Immature natural killer cell (primary cell): ENCODE data around the gene RGS14. TPM values are rescaled to one million over a fixed set of nuclear protein-coding genes. Genes with fewer than 3 reads are reported as not detected.

Source experiments
- DNase-seq, 3 donors: peaks; one replicate each; pipeline ENCODE4 v3.0.0; 2022; ENCODE audit warnings: mixed read lengths in 1 of 3
- H3K27ac Mint-ChIP-seq, 6 donors: one replicate each; pipeline ENCODE4 v1.8.0; 2020; ENCODE audit warnings: mixed read lengths in 6 of 6, mild to moderate bottlenecking in 5 of 6, inconsistent platforms in 4 of 6, moderate library complexity in 3 of 6
- H3K27me3 Mint-ChIP-seq, 3 donors: one replicate each; pipeline ENCODE4 v1.8.0; 2020 to 2021; ENCODE audit warnings: low read depth in 3 of 3, mild to moderate bottlenecking in 3 of 3, mixed read lengths in 3 of 3, moderate library complexity in 3 of 3, inconsistent platforms in 1 of 3
- H3K36me3 Mint-ChIP-seq, 3 donors: one replicate each; pipeline ENCODE4 v1.8.0; 2020; ENCODE audit warnings: mixed read lengths in 3 of 3, inconsistent platforms in 2 of 3, mild to moderate bottlenecking in 2 of 3
- H3K4me1 Mint-ChIP-seq, 2 donors: one replicate each; pipeline ENCODE4 v1.8.0; 2020; ENCODE audit warnings: inconsistent platforms in 2 of 2, mild to moderate bottlenecking in 2 of 2, mixed read lengths in 2 of 2, moderate library complexity in 1 of 2
- H3K4me3 Mint-ChIP-seq, 5 donors: one replicate each; pipeline ENCODE4 v1.8.0; 2020; ENCODE audit warnings: mild to moderate bottlenecking in 5 of 5, mixed read lengths in 5 of 5, inconsistent platforms in 3 of 5, moderate library complexity in 3 of 5
- H3K9me3 Mint-ChIP-seq, 6 donors: one replicate each; pipeline ENCODE4 v1.8.0; 2020; ENCODE audit warnings: mild to moderate bottlenecking in 6 of 6, mixed read lengths in 6 of 6, inconsistent platforms in 4 of 6, moderate library complexity in 3 of 6
- polyA plus RNA-seq, 3 donors: library from polyadenylated mRNA; unstranded; fragments of 300-500 nt; fragmentation: Illumina TruSeq; gene quantifications; one replicate each; pipeline ENCODE4 v1.2.3, GENCODE V29; 2021

RGS14 gene
- polyA plus RNA-seq, 3 donors from 2014 or later: 27.1 to 64.5 (median 33.8) TPM

DNA sequence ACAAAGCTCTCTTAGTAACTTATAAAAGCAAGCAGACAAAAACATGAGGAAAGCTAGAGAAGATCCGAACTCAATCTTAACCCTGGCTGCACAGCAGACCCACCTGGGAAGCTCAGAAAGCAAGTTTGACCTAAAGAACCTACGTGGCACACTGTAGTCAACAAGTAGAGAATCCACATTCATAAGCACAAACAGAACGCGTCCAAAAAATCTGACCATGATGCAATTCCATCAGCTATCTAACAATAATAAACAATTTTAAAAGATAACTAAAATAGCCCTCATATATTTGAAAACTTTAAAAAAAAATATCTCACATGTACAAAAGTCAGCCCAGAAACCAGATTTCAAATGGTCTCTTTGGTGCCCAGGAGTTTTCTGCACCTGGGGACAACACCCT is 10.9 kb upstream of the RGS14 start:
- Mint-ChIP-seq H3K4me3 (no peak overlapping the region), H3K9me3 (no peaks in the 10 kb centered on the region), H3K27me3 (peaks cover 1 to 5% (median 1%) of the 10 kb centered on the region in 3 donors), H3K4me1 (peaks cover 45 to 55% of the 10 kb centered on the region in 2 donors), H3K27ac (peak overlapping the region in 2 of 6 donors; percentile 21 to 62), H3K36me3 (peaks cover 7 to 25% (median 12%) of the 10 kb centered on the region in 3 donors)
- DNase-seq: no peak

DNA sequence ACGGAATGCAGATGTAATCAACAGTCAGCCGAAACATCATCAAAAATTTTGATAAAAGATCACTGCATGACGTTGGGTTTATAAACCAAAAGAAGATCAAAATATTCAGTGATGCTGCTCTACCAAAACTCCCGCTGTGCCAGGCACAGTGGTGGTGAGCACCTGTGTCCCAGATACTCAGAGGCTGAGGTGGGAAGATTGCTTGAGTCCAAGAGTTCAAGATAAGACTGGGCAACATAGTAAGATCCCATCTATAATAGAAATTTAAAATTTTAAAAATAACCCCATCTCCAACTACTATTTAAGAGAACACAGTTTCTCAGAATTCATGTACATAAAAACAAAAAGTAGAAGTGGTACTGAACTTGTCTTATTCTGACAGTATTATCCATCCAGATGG is 10.0 kb upstream of the RGS14 start:
- peak overlapping the region in 1 of 6 donors; percentile 29 for H3K27ac Mint-ChIP-seq
- peaks cover 5 to 25% (median 12%) of the 10 kb centered on the region in 3 donors for H3K36me3 Mint-ChIP-seq
- H3K4me3 Mint-ChIP-seq: no peak overlapping the region
- H3K27me3 Mint-ChIP-seq: peaks cover 1 to 5% (median 1%) of the 10 kb centered on the region in 3 donors
- peaks cover 50 to 59% of the 10 kb centered on the region in 2 donors for H3K4me1 Mint-ChIP-seq
- no peak for DNase-seq
- no peaks in the 10 kb centered on the region for H3K9me3 Mint-ChIP-seq

DNA sequence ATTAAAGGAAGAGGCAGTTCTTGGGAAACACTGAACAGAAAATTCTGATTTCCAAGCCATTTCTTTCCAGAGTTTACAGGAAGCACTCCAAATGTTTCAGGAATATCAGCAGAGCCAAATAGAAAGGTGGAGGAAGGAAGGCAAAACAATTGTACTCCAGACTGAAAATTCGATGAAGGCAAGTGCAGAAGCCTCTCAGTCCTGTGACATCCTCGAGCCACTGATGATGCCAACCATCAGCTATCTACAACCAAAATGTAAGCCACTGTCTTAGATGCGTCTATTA is 8.4 kb upstream of the RGS14 start:
- H3K4me3 Mint-ChIP-seq: peak overlapping the region; percentile 82 to 100 (median 99)
- H3K27ac Mint-ChIP-seq: peak overlapping the region in 3 of 6 donors; percentile 80 to 89 (median 84)
- H3K9me3 Mint-ChIP-seq: no peaks in the 10 kb centered on the region
- peaks cover 47 to 52% of the 10 kb centered on the region in 2 donors for H3K4me1 Mint-ChIP-seq
- peaks cover 0 to 19% (median 12%) of the 10 kb centered on the region in 3 donors for H3K36me3 Mint-ChIP-seq
- DNase-seq: no peak
- peaks cover 1 to 5% (median 3%) of the 10 kb centered on the region in 3 donors for H3K27me3 Mint-ChIP-seq

DNA sequence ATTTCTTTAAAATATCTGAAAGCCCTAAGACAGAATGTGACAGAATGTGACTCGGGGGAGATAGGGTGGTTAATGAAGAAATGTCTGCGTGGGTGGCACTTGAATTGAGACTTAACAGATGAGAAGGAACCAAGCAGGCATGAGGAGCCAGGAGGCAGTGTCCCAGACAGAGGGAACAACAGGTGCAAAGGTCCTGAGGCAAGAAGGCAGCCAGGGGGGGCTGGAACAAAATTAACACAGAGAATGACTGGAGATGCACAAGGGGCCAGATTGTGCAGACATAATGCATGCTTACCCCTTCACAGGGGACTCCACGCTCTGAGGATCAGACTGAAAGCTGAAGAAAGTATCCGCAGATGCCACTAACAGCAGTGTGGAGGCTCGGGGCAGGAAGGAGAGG is 8.0 kb upstream of the RGS14 start:
- Mint-ChIP-seq H3K4me3 (peak overlapping the region; percentile 82 to 100 (median 99)), H3K27me3 (peaks cover 1 to 5% (median 3%) of the 10 kb centered on the region in 3 donors), H3K9me3 (no peaks in the 10 kb centered on the region), H3K36me3 (peaks cover 0 to 19% (median 12%) of the 10 kb centered on the region in 3 donors), H3K4me1 (peaks cover 50 to 52% of the 10 kb centered on the region in 2 donors), H3K27ac (peak overlapping the region; percentile 63 to 99 (median 86))
- DNase-seq: no peak

DNA sequence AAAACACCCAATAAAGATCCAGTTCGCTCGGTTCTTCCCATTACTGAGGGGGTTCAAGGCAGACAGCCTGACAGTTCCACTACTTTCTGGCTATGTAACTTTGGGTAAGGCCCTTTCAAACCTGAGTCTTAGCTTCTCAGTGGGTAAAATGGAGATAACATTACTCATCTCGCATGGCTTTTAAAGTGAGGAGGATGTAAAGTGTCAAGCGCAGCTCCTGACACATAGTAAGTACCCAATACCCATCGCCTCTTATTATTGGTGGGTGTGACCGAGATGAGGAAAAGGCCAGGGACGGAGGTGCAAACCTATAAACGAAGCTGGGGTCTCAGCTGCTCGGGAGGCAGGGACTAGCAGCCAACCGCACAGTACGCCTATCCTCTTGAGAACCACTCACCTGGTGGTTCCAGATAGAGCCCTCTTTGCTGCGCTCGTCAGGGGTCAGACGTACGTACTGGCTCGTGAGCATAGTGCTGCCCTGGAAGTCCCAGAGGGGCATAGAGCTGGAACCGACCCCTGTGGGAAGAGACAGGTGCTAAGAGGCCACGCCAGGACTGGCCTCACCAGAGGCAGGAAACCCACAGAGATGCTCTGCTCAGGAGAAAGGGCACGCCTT is 6.8 kb upstream of the RGS14 start:
- Mint-ChIP-seq H3K4me1 (peaks cover 58 to 62% of the 10 kb centered on the region in 2 donors), H3K27me3 (peaks cover 1 to 5% (median 3%) of the 10 kb centered on the region in 3 donors), H3K27ac (peak overlapping the region; percentile 98 to 100 (median 99)), H3K36me3 (peaks cover 0 to 19% (median 12%) of the 10 kb centered on the region in 3 donors), H3K9me3 (no peaks in the 10 kb centered on the region), H3K4me3 (peak overlapping the region; percentile 96 to 100 (median 99))
- no peak for DNase-seq

DNA sequence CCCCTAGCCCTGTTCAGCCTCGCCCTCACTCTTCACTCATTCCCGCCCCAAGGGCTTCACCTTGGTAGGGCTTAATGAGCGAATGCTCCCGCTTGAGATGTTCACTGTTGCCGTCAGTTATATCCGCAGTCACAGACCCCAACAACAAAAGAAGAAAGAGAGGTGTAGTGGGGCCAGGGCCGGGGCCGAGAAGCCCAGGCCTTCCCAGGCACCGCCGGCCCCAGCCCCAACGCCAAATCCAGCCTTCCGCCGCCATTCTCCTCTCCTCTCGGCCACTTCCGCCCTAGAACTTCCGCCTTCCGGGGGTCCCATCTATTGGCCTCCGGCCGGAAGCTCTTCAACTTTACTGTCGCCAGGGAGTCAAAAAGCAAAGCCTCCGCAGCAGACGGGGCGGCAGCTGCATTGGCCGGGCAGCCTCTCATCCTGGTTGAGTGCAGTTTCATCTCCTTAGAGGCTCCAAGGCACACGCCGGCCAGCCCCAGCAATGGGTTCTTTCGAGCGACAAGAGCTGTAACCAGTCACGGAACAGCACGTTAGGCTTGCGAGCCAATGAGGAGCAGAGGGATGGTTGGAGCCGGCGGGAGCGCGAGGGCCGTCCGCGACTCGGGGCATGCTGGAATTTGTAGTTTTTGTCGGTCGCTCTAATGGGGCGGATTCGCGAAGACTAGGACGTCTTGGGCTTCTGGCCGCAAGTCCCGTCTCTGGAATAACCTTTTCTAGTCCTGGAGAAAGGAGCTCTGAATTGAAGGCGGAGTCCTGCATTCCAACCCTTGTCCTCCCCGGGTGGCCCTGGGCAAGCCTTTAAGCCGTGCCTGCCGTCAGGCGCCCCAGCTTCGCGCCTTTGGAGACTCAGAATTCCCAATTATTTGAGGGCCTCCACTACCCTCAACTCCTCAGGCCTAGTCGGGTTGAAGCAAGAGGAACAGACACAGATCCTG is 6.1 kb upstream of the RGS14 start, which contains the start of gene LMAN2:
Gene LMAN2, minus strand, starts transcription at position 277 of the 938 bp plus-strand sequence. Its CDS starts 21 bp downstream, at position 256.
- Mint-ChIP-seq H3K4me1 (peaks cover 62 to 65% of the 10 kb centered on the region in 2 donors), H3K36me3 (peaks cover 0 to 14% (median 8%) of the 10 kb centered on the region in 3 donors), H3K4me3 (peak within 1 kb of the TSS; percentile 96 to 100 (median 99)), H3K9me3 (no peaks in the 10 kb centered on the region), H3K27ac (peak within 1 kb of the TSS; percentile 98 to 100 (median 99)), H3K27me3 (peaks cover 1 to 5% (median 3%) of the 10 kb centered on the region in 3 donors)
- peak; percentile 92 to 94 (median 93) for DNase-seq

DNA sequence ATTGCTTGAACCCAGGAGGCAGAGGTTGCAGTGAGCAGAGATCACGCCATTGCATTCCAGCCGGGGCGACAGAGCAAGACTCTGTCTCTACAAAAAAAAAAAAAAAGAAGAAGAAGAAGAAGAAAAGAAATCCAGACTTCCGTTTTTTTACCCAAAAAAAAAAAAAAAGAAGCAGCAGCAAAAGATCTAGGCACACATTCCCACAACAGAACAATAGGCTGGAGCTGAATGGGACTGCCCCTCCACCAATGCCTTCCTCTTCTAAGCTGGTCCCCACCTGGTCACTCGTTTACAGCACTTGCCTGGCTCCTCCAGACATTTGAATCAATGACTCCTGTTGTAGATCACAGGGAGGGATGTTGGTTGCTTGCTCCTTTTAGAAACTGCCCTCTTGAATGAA is 4.6 kb upstream of the RGS14 start:
- no peaks in the 10 kb centered on the region for H3K9me3 Mint-ChIP-seq
- H3K27ac Mint-ChIP-seq: peak overlapping the region in 1 of 6 donors; percentile 49
- H3K4me3 Mint-ChIP-seq: peak overlapping the region in 3 of 5 donors; percentile 43 to 49 (median 46)
- peaks cover 6 to 15% (median 7%) of the 10 kb centered on the region in 3 donors for H3K27me3 Mint-ChIP-seq
- H3K4me1 Mint-ChIP-seq: peaks cover 63 to 67% of the 10 kb centered on the region in 2 donors
- peaks cover 0 to 5% (median 3%) of the 10 kb centered on the region in 3 donors for H3K36me3 Mint-ChIP-seq
- no peak for DNase-seq

DNA sequence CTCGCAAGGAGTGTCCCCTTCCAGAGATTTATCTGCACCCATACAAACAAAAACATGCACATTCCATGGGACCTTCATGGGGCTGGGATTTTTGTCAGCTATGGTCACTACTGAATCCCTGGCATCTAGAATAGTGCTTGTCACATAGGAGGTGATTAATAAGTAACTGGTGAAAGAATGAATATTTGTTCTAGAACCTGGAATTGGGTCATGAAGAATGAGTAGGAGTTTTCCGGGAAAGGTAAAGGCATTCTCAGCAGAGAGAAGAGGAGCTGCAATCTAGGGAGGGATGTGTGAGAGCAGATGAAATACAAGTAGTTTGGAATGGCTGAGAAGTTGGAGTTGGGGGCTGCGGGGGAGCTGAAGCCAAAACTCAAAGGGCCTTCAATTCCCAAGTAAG is 3.5 kb upstream of the RGS14 start:
- peaks cover 70 to 74% of the 10 kb centered on the region in 2 donors for H3K4me1 Mint-ChIP-seq
- H3K27ac Mint-ChIP-seq: no peak overlapping the region
- no peak overlapping the region for H3K4me3 Mint-ChIP-seq
- no peaks in the 10 kb centered on the region for H3K9me3 Mint-ChIP-seq
- peaks cover 0 to 3% (median under 1%) of the 10 kb centered on the region in 3 donors for H3K36me3 Mint-ChIP-seq
- DNase-seq: no peak
- peaks cover 6 to 21% (median 15%) of the 10 kb centered on the region in 3 donors for H3K27me3 Mint-ChIP-seq

DNA sequence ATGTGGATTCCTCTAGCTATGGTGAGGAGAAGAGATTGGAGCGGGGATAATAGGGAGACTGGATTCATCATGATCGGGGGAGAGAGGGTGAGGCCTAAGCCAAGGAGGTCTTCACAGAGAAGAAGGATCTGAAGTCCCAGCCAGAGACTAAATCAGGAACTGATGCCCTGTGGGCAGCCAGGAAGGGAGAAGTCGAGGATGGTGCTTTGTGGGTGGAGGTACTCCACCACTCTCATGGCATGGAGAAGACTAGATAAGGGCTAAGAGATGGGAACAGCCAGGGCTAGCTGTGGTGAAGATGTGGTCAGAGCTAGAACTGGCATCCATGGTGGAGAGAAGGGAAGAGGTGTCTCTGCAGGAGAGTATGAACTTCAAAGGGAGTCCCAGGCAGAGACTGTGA is 3.0 kb upstream of the RGS14 start:
- peaks cover 70 to 74% of the 10 kb centered on the region in 2 donors for H3K4me1 Mint-ChIP-seq
- no peak overlapping the region for H3K4me3 Mint-ChIP-seq
- peaks cover 0 to 2% (median 0%) of the 10 kb centered on the region in 3 donors for H3K36me3 Mint-ChIP-seq
- DNase-seq: no peak
- peaks cover 6 to 21% (median 15%) of the 10 kb centered on the region in 3 donors for H3K27me3 Mint-ChIP-seq
- peak overlapping the region in 3 of 6 donors; percentile 2 to 76 (median 43) for H3K27ac Mint-ChIP-seq
- H3K9me3 Mint-ChIP-seq: no peaks in the 10 kb centered on the region

DNA sequence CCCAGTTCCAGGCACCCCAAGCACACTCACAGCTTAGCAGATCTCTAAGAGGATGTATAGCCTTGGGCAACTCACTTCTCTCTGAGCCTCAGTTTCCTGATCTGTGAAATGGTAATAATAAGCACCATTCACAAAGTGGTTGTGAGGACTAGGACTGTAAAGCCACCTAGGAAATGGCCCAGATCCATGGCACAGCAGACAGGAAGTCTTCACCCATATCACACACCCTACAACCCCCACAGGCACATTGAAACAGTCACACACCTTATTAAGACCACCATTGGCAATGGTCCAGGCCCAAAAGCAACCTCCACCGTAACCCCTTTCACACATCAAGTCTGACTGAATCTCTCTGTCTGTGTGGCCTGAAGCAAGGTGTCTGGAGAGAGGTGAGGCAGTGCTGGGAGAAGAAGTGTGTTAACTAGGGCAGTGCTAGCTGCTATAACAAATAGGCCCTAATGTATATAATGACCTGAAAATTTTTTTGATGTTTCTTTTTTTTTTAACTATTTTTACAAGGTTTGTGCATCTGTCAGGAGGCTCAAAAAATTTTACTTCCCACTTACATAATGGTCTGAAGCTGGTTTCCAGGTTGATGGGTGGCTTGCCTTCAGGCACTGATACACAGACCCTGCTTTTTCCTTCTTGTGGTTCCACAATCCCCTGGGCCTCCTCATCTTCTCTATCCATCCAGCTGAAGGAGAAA is 2.4 kb upstream of the RGS14 start:
- H3K27me3 Mint-ChIP-seq: peaks cover 6 to 21% (median 15%) of the 10 kb centered on the region in 3 donors
- H3K4me1 Mint-ChIP-seq: peaks cover 70 to 74% of the 10 kb centered on the region in 2 donors
- no peak overlapping the region for H3K4me3 Mint-ChIP-seq
- no peak for DNase-seq
- no peaks in the 10 kb centered on the region for H3K36me3 Mint-ChIP-seq
- H3K27ac Mint-ChIP-seq: peak overlapping the region in 2 of 6 donors; percentile 8 to 43
- no peaks in the 10 kb centered on the region for H3K9me3 Mint-ChIP-seq

DNA sequence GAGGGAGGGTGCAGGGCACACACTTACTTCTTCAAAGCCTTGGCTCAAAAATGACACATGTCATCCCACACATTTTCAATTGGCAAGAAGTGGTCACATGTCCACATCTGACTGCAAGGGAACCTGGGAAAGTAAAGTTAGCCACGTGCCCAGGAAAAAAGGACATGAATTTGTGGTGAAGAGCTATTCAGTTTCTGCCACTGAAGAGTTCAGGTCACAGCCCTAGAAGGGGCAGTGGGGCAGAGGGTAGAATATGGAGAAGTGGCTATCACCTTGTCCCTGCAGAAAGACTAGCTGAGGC is 1.9 kb upstream of the RGS14 start:
- Mint-ChIP-seq H3K4me3 (no peak overlapping the region), H3K4me1 (peaks cover 65 to 71% of the 10 kb centered on the region in 2 donors), H3K36me3 (no peaks in the 10 kb centered on the region), H3K27me3 (peaks cover 6 to 21% (median 15%) of the 10 kb centered on the region in 3 donors), H3K27ac (peak overlapping the region in 2 of 6 donors; percentile 35 to 74), H3K9me3 (no peaks in the 10 kb centered on the region)
- DNase-seq: no peak

DNA sequence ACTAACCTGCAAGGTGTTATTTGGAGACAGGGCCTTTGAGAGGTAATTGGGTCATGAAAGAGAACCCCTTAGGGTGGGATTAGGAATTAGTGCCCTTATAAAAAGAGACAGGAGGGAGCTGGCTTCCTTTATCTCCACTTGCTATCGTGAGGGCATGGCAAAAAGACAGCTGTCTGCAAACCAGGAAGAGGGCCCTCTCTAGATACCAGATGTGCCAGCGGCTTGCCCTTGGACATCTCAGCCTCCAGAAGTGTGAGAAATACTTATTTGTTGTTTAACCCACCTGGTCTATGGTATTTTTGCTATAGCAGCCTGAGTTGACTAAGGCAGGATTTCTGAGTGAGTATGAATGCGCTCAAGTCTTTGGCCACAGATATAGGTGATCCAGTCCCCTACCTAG is 978 bp upstream of the RGS14 start:
- peaks cover 4 to 17% (median 15%) of the 10 kb centered on the region in 3 donors for H3K27me3 Mint-ChIP-seq
- peak overlapping the region; percentile 79 to 91 (median 83) for H3K4me3 Mint-ChIP-seq
- peak overlapping the region; percentile 83 to 97 (median 92) for H3K27ac Mint-ChIP-seq
- H3K36me3 Mint-ChIP-seq: no peaks in the 10 kb centered on the region
- H3K4me1 Mint-ChIP-seq: peaks cover 64 to 71% of the 10 kb centered on the region in 2 donors
- no peak for DNase-seq
- no peaks in the 10 kb centered on the region for H3K9me3 Mint-ChIP-seq

DNA sequence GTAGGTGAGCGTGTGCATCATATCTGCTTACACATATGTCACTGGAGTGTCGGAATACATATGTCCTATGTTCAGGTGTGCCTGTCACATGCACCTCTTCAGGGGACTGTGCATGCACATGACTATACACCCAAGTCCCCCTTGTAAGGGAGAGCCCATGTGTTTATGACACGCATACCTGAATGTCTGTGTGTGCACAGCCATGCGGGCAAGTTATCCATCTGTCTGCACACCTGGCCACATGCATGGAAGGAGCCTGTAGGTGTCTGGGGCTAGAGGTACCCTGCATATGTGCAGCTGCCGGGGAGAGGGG is 622 bp upstream of the RGS14 start:
- Mint-ChIP-seq H3K27ac (peak overlapping the region; percentile 83 to 97 (median 92)), H3K9me3 (no peaks in the 10 kb centered on the region), H3K4me3 (peak overlapping the region; percentile 79 to 91 (median 83)), H3K27me3 (peaks cover 4 to 16% (median 15%) of the 10 kb centered on the region in 3 donors), H3K36me3 (no peaks in the 10 kb centered on the region), H3K4me1 (peaks cover 64 to 71% of the 10 kb centered on the region in 2 donors)
- no peak for DNase-seq
